CD4-positive, alpha-beta T cell treated with Interleukin-2 at 100 ng/mL for 4 hours (primary cell): ENCODE data around the gene ASB12.

Experiments
- DNase-seq: peaks from one replicate; pipeline ENCODE4 v3.0.0-alpha.2; 2020; ENCODE audit warnings: low spot score

ASB12 gene

GRCh38 chrX:64186974-64187761 lies 43.2 kb downstream of the ASB12 start:
- no peak for DNase-seq

- DNase-seq = no peak
Measured at GRCh38 chrX:64184396-64184795, 46.0 kb downstream of the ASB12 start.

- no peak for DNase-seq
Measured at GRCh38 chrX:64182208-64182607, 48.2 kb downstream of the ASB12 start.

GRCh38 chrX:64176876-64177275 lies 53.5 kb downstream of the ASB12 start:
- DNase-seq = no peak
